HepG2 (cell line): Measurements from ENCODE around the gene RNF149. TPM values are rescaled to one million over a fixed set of nuclear protein-coding genes. Genes with fewer than 3 reads are reported as not detected.

Source experiments
- AGO1 ChIP-seq: fragments of 200-400 bp; formaldehyde crosslinking; IDR thresholded peaks from 2 replicates; pipeline ENCODE4 v1.6.1; 2017; ENCODE audit warnings: mild to moderate bottlenecking, low read depth, low read length, moderate library complexity; ENCODE audit not compliant: poor library complexity, severe bottlenecking
- ATF7-NPFF ChIP-seq: sonication (generic); formaldehyde crosslinking; IDR thresholded peaks from 2 replicates; pipeline ENCODE4 v1.8.1; 2023; ENCODE audit warnings: mild to moderate bottlenecking, low read depth, missing genetic modification reagents, moderate library complexity
- NCOA1 ChIP-seq: sonication (generic); formaldehyde crosslinking; IDR thresholded peaks from 2 replicates; pipeline ENCODE4 v1.9.0; 2021; ENCODE audit warnings: missing genetic modification reagents
- NFE2L2 ChIP-seq: fragments of 150-350 bp; IDR thresholded peaks from 2 replicates; pipeline ENCODE4 v1.6.1; 2014; ENCODE audit warnings: low read length
- SALL1 ChIP-seq: sonication (generic); formaldehyde crosslinking; IDR thresholded peaks from 2 replicates; pipeline ENCODE4 v1.8.0; 2022; ENCODE audit warnings: mild to moderate bottlenecking, missing genetic modification reagents
- SMAD1 ChIP-seq: sonication (generic); formaldehyde crosslinking; IDR thresholded peaks from 2 replicates; pipeline ENCODE4 v1.4.0; 2020; ENCODE audit warnings: missing genetic modification reagents, low read depth, mild to moderate bottlenecking, borderline replicate concordance
- SNAPC2 ChIP-seq: sonication (generic); formaldehyde crosslinking; IDR thresholded peaks from 2 replicates; pipeline ENCODE4 v1.8.1; 2022; ENCODE audit warnings: mild to moderate bottlenecking, missing genetic modification reagents
- TBX2 ChIP-seq: sonication (generic); formaldehyde crosslinking; IDR thresholded peaks from 2 replicates; pipeline ENCODE4 v1.5.0; 2020; ENCODE audit warnings: missing genetic modification reagents, mild to moderate bottlenecking, borderline replicate concordance
- TEAD2 ChIP-seq: sonication (generic); formaldehyde crosslinking; IDR thresholded peaks from 2 replicates; pipeline ENCODE4 v1.9.0; 2021; ENCODE audit warnings: missing genetic modification reagents
- TP53 ChIP-seq: sonication (generic); formaldehyde crosslinking; conservative IDR thresholded peaks from 2 replicates; pipeline ENCODE4 v1.4.0; 2020; ENCODE audit warnings: missing genetic modification reagents
- ZC3H13 ChIP-seq: sonication (generic); formaldehyde crosslinking; IDR thresholded peaks from 2 replicates; pipeline ENCODE4 v1.8.1; 2023; ENCODE audit warnings: mild to moderate bottlenecking, missing genetic modification reagents, moderate library complexity
- ZNF17 ChIP-seq: sonication (generic); formaldehyde crosslinking; IDR thresholded peaks from 2 replicates; pipeline ENCODE4 v1.5.0; 2020; ENCODE audit warnings: mild to moderate bottlenecking, missing genetic modification reagents
- ZNF343 ChIP-seq: sonication (generic); formaldehyde crosslinking; IDR thresholded peaks from 2 replicates; pipeline ENCODE4 v1.4.0; 2020; ENCODE audit warnings: mild to moderate bottlenecking, missing genetic modification reagents
- ZNF619 ChIP-seq: sonication (generic); formaldehyde crosslinking; IDR thresholded peaks from 2 replicates; pipeline ENCODE4 v1.4.0; 2020; ENCODE audit warnings: mild to moderate bottlenecking, missing genetic modification reagents
- polyA plus RNA-seq, 8 experiments: library from polyadenylated mRNA; depleted of rRNA in 3 of 8; stranded (reverse) in 7 of 8; unstranded in 1 of 8; fragments of >200 nt; fragmentation: Illumina TruSeq in 4 of 8; extraction: Trizol in 4 of 8; gene quantifications; 2 replicates each; pipeline versions ENCODE4 v1.2.1 to v1.2.3, GENCODE V29; 2011 to 2016; ENCODE audit warnings: low read depth in 4 of 8, missing spikeins in 1 of 8, mixed read lengths in 1 of 8; ENCODE audit not compliant: insufficient read depth in 1 of 8
- total RNA-seq, 5 experiments: library from RNA; depleted of rRNA; stranded (reverse); fragments of >200 nt; fragmentation: Illumina TruSeq; extraction: Trizol; gene quantifications; 2 replicates each; pipeline ENCODE4 v1.2.3, GENCODE V29; 2016; ENCODE audit warnings: low read depth in 1 of 5
- TF ChIP-seq, protein P1 (sequence below): sonication (generic); formaldehyde crosslinking; IDR thresholded peaks from one replicate; pipeline ENCODE4 v1.5.1; 2020; ENCODE audit warnings: mild to moderate bottlenecking, missing genetic modification reagents; ENCODE audit errors: not compliant biosample characterization
- TF ChIP-seq, protein P2 (sequence below): sonication (generic); formaldehyde crosslinking; IDR thresholded peaks from 2 replicates; pipeline ENCODE4 v1.4.0; 2020; ENCODE audit warnings: missing genetic modification reagents, borderline replicate concordance
- TF ChIP-seq, protein P3 (sequence below): sonication (generic); formaldehyde crosslinking; IDR thresholded peaks from 2 replicates; pipeline ENCODE4 v1.8.1; 2023; ENCODE audit warnings: missing genetic modification reagents, mild to moderate bottlenecking, borderline replicate concordance
- TF ChIP-seq, protein P4 (sequence below): IDR thresholded peaks from 2 replicates; pipeline ENCODE4 v1.6.1; 2016; ENCODE audit warnings: low read depth

RNF149 gene
- total and polyA plus RNA-seq, 2 of the 13 experiments (the other 11 are each of a cell fraction or from before 2014, with no cell fraction given) = 87.6 to 109 TPM

DNA sequence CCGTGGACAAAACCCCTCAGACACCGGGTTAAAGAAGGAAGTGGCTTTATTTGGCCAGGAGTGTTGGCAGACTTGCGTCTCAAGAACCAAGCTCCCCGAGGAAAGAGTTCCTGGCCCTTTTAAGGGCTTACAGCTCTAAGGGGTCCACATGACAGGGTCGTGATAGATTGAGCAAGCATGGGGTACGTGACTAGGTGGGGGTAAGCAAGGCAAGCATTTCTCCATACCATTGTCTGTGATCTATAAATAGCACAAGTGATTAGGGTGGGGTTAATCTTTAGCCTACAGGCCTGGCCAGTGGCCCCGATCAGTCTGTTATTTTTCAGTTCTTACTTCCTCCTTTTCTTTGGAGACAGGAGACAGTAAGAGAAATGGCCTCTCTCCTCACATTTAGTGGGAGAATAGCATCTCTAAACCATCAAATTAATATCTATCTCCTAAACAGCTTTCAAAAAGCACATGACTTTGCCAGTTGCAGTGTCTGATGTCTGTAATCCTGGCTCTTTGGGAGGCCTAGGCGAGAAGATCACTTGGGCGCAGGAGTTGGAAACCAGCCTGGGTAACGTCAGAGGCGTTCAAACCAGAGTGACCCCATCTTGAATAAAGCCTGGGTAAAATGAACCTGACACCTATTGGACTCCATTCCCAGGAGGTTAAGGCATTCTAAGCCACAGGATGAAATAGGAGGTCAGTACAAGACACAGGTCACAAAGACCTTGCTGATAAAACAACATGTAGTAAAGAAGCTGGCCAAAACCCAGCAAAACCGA is 74.1 kb downstream of the RNF149 start (continued):
- TF ChIP-seq, protein P1, sequence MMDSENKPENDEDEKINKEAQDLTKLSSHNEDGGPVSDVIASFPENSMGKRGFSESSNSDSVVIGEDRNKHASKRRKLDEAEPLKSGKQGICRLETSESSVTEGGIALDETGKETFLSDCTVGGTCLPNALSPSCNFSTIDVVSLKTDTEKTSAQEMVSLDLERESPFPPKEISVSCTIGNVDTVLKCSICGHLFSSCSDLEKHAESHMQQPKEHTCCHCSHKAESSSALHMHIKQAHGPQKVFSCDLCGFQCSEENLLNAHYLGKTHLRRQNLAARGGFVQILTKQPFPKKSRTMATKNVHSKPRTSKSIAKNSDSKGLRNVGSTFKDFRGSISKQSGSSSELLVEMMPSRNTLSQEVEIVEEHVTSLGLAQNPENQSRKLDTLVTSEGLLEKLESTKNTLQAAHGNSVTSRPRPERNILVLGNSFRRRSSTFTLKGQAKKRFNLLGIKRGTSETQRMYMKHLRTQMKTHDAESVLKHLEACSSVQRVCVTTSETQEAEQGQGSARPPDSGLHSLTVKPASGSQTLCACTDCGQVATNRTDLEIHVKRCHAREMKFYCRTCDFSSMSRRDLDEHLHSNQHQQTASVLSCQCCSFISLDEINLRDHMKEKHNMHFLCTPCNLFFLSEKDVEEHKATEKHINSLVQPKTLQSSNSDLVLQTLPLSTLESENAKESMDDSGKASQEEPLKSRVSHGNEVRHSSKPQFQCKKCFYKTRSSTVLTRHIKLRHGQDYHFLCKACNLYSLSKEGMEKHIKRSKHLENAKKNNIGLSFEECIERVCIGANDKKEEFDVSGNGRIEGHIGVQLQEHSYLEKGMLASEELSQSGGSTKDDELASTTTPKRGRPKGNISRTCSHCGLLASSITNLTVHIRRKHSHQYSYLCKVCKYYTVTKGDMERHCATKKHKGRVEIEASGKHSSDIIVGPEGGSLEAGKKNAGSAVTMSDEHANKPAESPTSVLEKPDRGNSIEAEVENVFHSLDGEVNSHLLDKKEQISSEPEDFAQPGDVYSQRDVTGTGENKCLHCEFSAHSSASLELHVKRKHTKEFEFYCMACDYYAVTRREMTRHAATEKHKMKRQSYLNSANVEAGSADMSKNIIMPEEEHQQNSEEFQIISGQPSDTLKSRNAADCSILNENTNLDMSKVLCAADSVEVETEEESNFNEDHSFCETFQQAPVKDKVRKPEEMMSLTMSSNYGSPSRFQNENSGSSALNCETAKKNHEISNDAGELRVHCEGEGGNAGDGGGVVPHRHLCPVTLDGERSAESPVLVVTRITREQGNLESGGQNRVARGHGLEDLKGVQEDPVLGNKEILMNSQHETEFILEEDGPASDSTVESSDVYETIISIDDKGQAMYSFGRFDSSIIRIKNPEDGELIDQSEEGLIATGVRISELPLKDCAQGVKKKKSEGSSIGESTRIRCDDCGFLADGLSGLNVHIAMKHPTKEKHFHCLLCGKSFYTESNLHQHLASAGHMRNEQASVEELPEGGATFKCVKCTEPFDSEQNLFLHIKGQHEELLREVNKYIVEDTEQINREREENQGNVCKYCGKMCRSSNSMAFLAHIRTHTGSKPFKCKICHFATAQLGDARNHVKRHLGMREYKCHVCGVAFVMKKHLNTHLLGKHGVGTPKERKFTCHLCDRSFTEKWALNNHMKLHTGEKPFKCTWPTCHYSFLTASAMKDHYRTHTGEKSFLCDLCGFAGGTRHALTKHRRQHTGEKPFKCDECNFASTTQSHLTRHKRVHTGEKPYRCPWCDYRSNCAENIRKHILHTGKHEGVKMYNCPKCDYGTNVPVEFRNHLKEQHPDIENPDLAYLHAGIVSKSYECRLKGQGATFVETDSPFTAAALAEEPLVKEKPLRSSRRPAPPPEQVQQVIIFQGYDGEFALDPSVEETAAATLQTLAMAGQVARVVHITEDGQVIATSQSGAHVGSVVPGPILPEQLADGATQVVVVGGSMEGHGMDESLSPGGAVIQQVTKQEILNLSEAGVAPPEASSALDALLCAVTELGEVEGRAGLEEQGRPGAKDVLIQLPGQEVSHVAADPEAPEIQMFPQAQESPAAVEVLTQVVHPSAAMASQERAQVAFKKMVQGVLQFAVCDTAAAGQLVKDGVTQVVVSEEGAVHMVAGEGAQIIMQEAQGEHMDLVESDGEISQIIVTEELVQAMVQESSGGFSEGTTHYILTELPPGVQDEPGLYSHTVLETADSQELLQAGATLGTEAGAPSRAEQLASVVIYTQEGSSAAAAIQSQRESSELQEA (CRISPR knock-in tag) = no peak
- TF ChIP-seq ZNF343 (no peak), SALL1 (CRISPR knock-in tag) (peak; percentile 30; the same call in 1 of the 2 replicates), SNAPC2 (CRISPR knock-in tag) (no peak), ZC3H13 (CRISPR knock-in tag) (no peak), ZNF619 (CRISPR knock-in tag) (no peak), ATF7-NPFF (CRISPR knock-in tag) (no peak), TBX2 (CRISPR knock-in tag) (0 out of 2 replicates have a peak, but pooled peaks have one; percentile 20), AGO1 (no peak), TP53 (CRISPR knock-in tag) (no peak), SMAD1 (no peak), NFE2L2 (no peak), ZNF17 (CRISPR knock-in tag) (no peak), TEAD2 (CRISPR knock-in tag) (no peak), NCOA1 (CRISPR knock-in tag) (no peak)
- TF ChIP-seq, protein P2, sequence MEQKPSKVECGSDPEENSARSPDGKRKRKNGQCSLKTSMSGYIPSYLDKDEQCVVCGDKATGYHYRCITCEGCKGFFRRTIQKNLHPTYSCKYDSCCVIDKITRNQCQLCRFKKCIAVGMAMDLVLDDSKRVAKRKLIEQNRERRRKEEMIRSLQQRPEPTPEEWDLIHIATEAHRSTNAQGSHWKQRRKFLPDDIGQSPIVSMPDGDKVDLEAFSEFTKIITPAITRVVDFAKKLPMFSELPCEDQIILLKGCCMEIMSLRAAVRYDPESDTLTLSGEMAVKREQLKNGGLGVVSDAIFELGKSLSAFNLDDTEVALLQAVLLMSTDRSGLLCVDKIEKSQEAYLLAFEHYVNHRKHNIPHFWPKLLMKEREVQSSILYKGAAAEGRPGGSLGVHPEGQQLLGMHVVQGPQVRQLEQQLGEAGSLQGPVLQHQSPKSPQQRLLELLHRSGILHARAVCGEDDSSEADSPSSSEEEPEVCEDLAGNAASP = peak; percentile 69; the same call in 1 of the 2 replicates
- TF ChIP-seq, protein P3, sequence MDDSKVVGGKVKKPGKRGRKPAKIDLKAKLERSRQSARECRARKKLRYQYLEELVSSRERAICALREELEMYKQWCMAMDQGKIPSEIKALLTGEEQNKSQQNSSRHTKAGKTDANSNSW (CRISPR knock-in tag) = no peak
- TF ChIP-seq, protein P4, sequence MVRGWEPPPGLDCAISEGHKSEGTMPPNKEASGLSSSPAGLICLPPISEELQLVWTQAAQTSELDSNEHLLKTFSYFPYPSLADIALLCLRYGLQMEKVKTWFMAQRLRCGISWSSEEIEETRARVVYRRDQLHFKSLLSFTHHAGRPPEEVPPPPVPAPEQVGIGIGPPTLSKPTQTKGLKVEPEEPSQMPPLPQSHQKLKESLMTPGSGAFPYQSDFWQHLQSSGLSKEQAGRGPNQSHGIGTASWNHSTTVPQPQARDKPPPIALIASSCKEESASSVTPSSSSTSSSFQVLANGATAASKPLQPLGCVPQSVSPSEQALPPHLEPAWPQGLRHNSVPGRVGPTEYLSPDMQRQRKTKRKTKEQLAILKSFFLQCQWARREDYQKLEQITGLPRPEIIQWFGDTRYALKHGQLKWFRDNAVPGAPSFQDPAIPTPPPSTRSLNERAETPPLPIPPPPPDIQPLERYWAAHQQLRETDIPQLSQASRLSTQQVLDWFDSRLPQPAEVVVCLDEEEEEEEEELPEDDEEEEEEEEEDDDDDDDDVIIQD (CRISPR knock-in tag) = peak; percentile 92
